Activated T-cell treated with anti-CD3 and anti-CD28 coated beads for 24 hours (primary cell): ENCODE measurements around the gene RAP1GAP2.
"Not testable (repeated sequence)": the region's sequence is repeated elsewhere in the genome, so short reads cannot be mapped to it uniquely, and the experiment has no call there.

Source experiments
- DNase-seq: peaks from one replicate; pipeline ENCODE4 v3.0.0-alpha.2; 2020; ENCODE audit warnings: low read depth

RAP1GAP2 gene

GRCh38 chr17:3025421-3026124 lies 229.3 kb downstream of the RAP1GAP2 start:
- DNase-seq: no peak

GRCh38 chr17:3026125-3026855 lies 230.1 kb downstream of the RAP1GAP2 start:
- DNase-seq: no peak

GRCh38 chr17:3026856-3027751 lies 230.9 kb downstream of the RAP1GAP2 start:
- no peak for DNase-seq

GRCh38 chr17:3027786-3028532 lies 231.7 kb downstream of the RAP1GAP2 start:
- DNase-seq: no peak

GRCh38 chr17:3029213-3029913 lies 233.1 kb downstream of the RAP1GAP2 start:
- DNase-seq: no peak

- no peak for DNase-seq
Observed at GRCh38 chr17:3030096-3030495, 233.9 kb downstream of the RAP1GAP2 start.

- DNase-seq: not testable (repeated sequence)
Observed at GRCh38 chr17:3030852-3031470, 234.7 kb downstream of the RAP1GAP2 start.

- DNase-seq: no peak
Observed at GRCh38 chr17:3032258-3033247, 236.3 kb downstream of the RAP1GAP2 start.

- DNase-seq: no peak
Observed at GRCh38 chr17:3033248-3033640, 237.0 kb downstream of the RAP1GAP2 start.

- no peak for DNase-seq
Observed at GRCh38 chr17:3033741-3034577, 237.7 kb downstream of the RAP1GAP2 start.

GRCh38 chr17:3034578-3034920 lies 238.3 kb downstream of the RAP1GAP2 start:
- DNase-seq: no peak

GRCh38 chr17:3035256-3035967 lies 239.2 kb downstream of the RAP1GAP2 start:
- DNase-seq: no peak

GRCh38 chr17:3035968-3036280 lies 239.7 kb downstream of the RAP1GAP2 start:
- no peak for DNase-seq

- DNase-seq: no peak
Observed at GRCh38 chr17:3036800-3037199, 240.6 kb downstream of the RAP1GAP2 start.

GRCh38 chr17:3037259-3037658 lies 241.0 kb downstream of the RAP1GAP2 start:
- DNase-seq: no peak

- DNase-seq: no peak
Observed at GRCh38 chr17:3038941-3039340, 242.7 kb downstream of the RAP1GAP2 start.

- DNase-seq: no peak
Observed at GRCh38 chr17:3039736-3040135, 243.5 kb downstream of the RAP1GAP2 start.

- DNase-seq: no peak
Observed at GRCh38 chr17:3040882-3041281, 244.6 kb downstream of the RAP1GAP2 start.
